Keratinocyte (primary cell): Measurements from ENCODE around the gene TMEM185B. TPM values are rescaled to one million over a fixed set of nuclear protein-coding genes. Genes with fewer than 3 reads are reported as not detected.

Experiments
- DNase-seq: peaks from one replicate; pipeline ENCODE4 v3.0.0-alpha.2; 2011; ENCODE audit warnings: low read depth, missing footprints, low spot score
- FAIRE-seq: peaks from 2 replicates; lab custom pipeline; 2011; peaks lifted over from hg19 to GRCh38; lab: Jason Lieb, UNC
- H2AFZ ChIP-seq: 2 replicates; pipeline ENCODE4 v1.6.0; 2012; ENCODE audit warnings: low read length, control low read depth, inconsistent platforms; ENCODE audit not compliant: control insufficient read depth
- H3K27ac ChIP-seq: 2 replicates; pipeline ENCODE4 v1.5.1; 2011; ENCODE audit warnings: low read length; ENCODE audit not compliant: control insufficient read depth, insufficient read depth
- H3K27me3 ChIP-seq: 3 replicates; pipeline ENCODE4 v1.6.0; 2011; ENCODE audit warnings: low read length; ENCODE audit not compliant: control insufficient read depth, insufficient read depth; ENCODE audit errors: extremely low read depth
- H3K36me3 ChIP-seq, 2 experiments: 2 replicates in 1 of 2; 3 replicates in 1 of 2; pipeline ENCODE4 v1.5.1; 2011; ENCODE audit warnings: low read length in 2 of 2, mild to moderate bottlenecking in 1 of 2; ENCODE audit not compliant: control insufficient read depth in 2 of 2, insufficient read depth in 2 of 2; ENCODE audit errors: extremely low read depth in 1 of 2
- H3K4me1 ChIP-seq: 3 replicates; pipeline ENCODE4 v1.5.1; 2011; ENCODE audit warnings: low read length; ENCODE audit not compliant: control insufficient read depth, insufficient read depth; ENCODE audit errors: extremely low read depth
- H3K4me2 ChIP-seq: 3 replicates; pipeline ENCODE4 v1.6.0; 2011; ENCODE audit warnings: low read depth, low read length; ENCODE audit not compliant: control insufficient read depth, insufficient read depth; ENCODE audit errors: extremely low read depth
- H3K4me3 ChIP-seq, 3 experiments: fragments of 200-600 bp in 1 of 3; sonication (generic) in 1 of 3; 2 replicates in 2 of 3; 3 replicates in 1 of 3; pipeline ENCODE4 v1.5.1; 2011 to 2016; ENCODE audit warnings: low read length in 3 of 3, mild to moderate bottlenecking in 3 of 3, control low read depth in 2 of 3, inconsistent platforms in 1 of 3, low read depth in 1 of 3, mixed read lengths in 1 of 3, mixed run types in 1 of 3, moderate library complexity in 1 of 3; ENCODE audit not compliant: control insufficient read depth in 2 of 3, insufficient read depth in 2 of 3; ENCODE audit errors: extremely low read depth in 1 of 3
- H3K79me2 ChIP-seq: 2 replicates; pipeline ENCODE4 v1.6.0; 2012; ENCODE audit warnings: low read length; ENCODE audit not compliant: control insufficient read depth, insufficient read depth
- H3K9ac ChIP-seq: 3 replicates; pipeline ENCODE4 v1.6.0; 2011; ENCODE audit warnings: low read length; ENCODE audit not compliant: control insufficient read depth, insufficient read depth; ENCODE audit errors: extremely low read depth
- H3K9me1 ChIP-seq: 3 replicates; pipeline ENCODE4 v1.6.0; 2011; ENCODE audit warnings: low read length; ENCODE audit not compliant: control insufficient read depth, insufficient read depth; ENCODE audit errors: extremely low read depth
- H3K9me3 ChIP-seq: 2 replicates; pipeline ENCODE4 v1.5.1; 2012; ENCODE audit warnings: low read depth, low read length; ENCODE audit not compliant: control insufficient read depth
- H4K20me1 ChIP-seq: 3 replicates; pipeline ENCODE4 v1.6.0; 2011; ENCODE audit warnings: low read length; ENCODE audit not compliant: control insufficient read depth, insufficient read depth; ENCODE audit errors: extremely low read depth
- EZH2 ChIP-seq: IDR thresholded peaks from one replicate; pipeline ENCODE4 v1.6.1; 2012; ENCODE audit warnings: inconsistent platforms, mild to moderate bottlenecking, low read length, moderate library complexity
- dilution Hi-C: fragments of 300-500 bp; cut with MboI; formaldehyde crosslinking; loops from one replicate; pipeline ENCODE4 v1.7.0; 2020; ENCODE audit warnings: low sequenced_read_pairs; ENCODE audit not compliant: extremely low pct_ligation_motif_present
- polyA plus RNA-seq, 5 experiments: library from polyadenylated mRNA; depleted of rRNA in 3 of 5; stranded (reverse) in 3 of 5; stranded (forward) in 1 of 5; unstranded in 1 of 5; fragments of >200 nt; gene quantifications; 1 replicate in 1 of 5; 2 replicates in 3 of 5; 3 replicates in 1 of 5; pipeline versions ENCODE4 v1.2.1 to v1.2.3, GENCODE V29; 2011 to 2012; ENCODE audit warnings: missing spikeins in 2 of 5, low read depth in 1 of 5, low replicate concordance in 1 of 5
- TF ChIP-seq, protein P1 (sequence below), 3 experiments: IDR thresholded peaks in 1 of 3; conservative IDR thresholded peaks in 1 of 3; optimal IDR thresholded peaks in 1 of 3; 2 replicates in 2 of 3; 3 replicates in 1 of 3; pipeline versions ENCODE3 to v1.5.1; 2011; ENCODE audit warnings: low read length in 3 of 3, mild to moderate bottlenecking in 3 of 3, moderate library complexity in 2 of 3, control low read depth in 1 of 3, inconsistent platforms in 1 of 3; ENCODE audit not compliant: insufficient read depth in 2 of 3; ENCODE audit errors: extremely low read depth in 1 of 3

Gene TMEM185B
- polyA plus RNA-seq, 1 donor (not counting 4 experiments of a cell fraction or from before 2014, with no cell fraction given) = 13.4 TPM

DNA sequence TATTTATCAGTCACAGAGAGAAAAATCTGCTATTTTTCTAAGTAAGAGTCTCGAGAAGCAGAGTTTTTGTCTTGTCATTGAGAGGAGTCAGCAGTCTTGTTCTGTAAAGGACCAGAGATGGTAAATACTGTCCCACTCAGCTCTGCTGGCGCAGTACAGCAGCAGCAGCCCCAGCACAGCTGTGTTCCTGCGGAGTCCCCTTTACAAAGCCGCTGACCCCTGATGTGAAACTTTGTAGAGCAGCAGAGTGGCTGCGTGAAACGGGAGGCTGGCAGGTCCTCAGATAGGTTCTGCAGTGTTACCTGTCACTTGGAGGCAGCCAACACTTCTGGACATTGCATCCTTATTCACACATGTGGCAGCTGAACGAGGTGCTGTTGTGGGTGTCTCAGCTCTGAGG lies 45.2 kb downstream of the TMEM185B start:
- Histone ChIP-seq H3K9ac (peak overlapping the region; percentile 72), H2AFZ (no peak overlapping the region), H3K79me2 (peaks cover 13% of the 10 kb centered on the region), H3K27ac (no peak overlapping the region), H3K4me2 (peak overlapping the region; percentile 70), H3K4me3 (peak overlapping the region; percentile 54 to 69 (median 60)), H3K9me1 (no peaks in the 10 kb centered on the region), H4K20me1 (no peaks in the 10 kb centered on the region), H3K27me3 (no peaks in the 10 kb centered on the region), H3K4me1 (peaks cover 22% of the 10 kb centered on the region), H3K9me3 (no peaks in the 10 kb centered on the region), H3K36me3 (peaks cover 1 to 4% of the 10 kb centered on the region in 2 experiments)
- DNase-seq (no peak), FAIRE-seq (no peak)
- dilution Hi-C loops = no loop called here
- TF ChIP-seq EZH2 = no peak
- TF ChIP-seq, protein P1, sequence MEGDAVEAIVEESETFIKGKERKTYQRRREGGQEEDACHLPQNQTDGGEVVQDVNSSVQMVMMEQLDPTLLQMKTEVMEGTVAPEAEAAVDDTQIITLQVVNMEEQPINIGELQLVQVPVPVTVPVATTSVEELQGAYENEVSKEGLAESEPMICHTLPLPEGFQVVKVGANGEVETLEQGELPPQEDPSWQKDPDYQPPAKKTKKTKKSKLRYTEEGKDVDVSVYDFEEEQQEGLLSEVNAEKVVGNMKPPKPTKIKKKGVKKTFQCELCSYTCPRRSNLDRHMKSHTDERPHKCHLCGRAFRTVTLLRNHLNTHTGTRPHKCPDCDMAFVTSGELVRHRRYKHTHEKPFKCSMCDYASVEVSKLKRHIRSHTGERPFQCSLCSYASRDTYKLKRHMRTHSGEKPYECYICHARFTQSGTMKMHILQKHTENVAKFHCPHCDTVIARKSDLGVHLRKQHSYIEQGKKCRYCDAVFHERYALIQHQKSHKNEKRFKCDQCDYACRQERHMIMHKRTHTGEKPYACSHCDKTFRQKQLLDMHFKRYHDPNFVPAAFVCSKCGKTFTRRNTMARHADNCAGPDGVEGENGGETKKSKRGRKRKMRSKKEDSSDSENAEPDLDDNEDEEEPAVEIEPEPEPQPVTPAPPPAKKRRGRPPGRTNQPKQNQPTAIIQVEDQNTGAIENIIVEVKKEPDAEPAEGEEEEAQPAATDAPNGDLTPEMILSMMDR (optimal IDR thresholded peaks at IDR 0.05 in 1 of 3, IDR thresholded peaks at IDR 0.05 in 1 of 3, conservative IDR thresholded peaks at IDR 0.05 in 1 of 3; ENCODE audit: extremely low read depth in 1 of 3, insufficient read depth in 2 of 3, low read length in 3 of 3) = no peak

DNA sequence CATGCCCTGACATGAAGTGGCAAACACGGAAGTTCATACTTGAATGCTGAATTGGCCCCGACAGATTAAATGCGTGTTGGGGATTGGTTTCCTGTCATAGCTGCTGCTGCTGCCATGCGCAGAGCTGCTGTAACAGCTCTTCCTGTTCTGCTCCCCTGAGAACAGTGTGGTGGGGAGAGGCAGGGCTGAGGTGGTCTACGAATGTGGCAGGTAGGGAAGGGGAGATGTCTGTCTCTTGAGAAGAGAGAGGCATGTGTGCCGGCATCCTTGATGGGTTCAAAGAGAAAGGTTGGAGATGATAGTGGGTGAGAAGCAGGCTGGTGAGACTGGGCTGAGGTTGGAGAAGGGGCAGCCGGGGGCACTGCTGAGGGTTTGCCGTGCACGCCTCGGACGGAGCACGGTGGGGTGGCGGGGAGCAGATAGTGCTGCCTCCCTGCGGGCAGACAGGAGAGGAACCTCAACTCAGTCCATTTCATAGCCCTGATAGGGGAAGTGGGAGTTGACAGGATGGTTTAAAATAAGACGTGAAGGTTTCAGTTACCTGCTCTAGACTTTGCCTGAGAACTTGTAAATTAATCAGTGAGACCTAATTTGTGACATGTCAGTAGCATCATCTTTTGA lies 46.1 kb downstream of the TMEM185B start:
- peak overlapping the region; percentile 70 for H3K4me2 ChIP-seq
- H4K20me1 ChIP-seq = no peaks in the 10 kb centered on the region
- peaks cover 22% of the 10 kb centered on the region for H3K4me1 ChIP-seq
- H3K27ac ChIP-seq = peak overlapping the region; percentile 62
- DNase-seq (peak; percentile 50), FAIRE-seq (peak; percentile 79)
- peak overlapping the region; percentile 54 to 69 (median 60) for H3K4me3 ChIP-seq
- H3K79me2 ChIP-seq = peaks cover 13% of the 10 kb centered on the region
- dilution Hi-C loops = no loop called here
- H3K9me1 ChIP-seq = no peaks in the 10 kb centered on the region
- peaks cover 1 to 4% of the 10 kb centered on the region in 2 experiments for H3K36me3 ChIP-seq
- peak overlapping the region; percentile 72 for H3K9ac ChIP-seq
- no peak for TF ChIP-seq EZH2
- TF ChIP-seq, protein P1 (optimal IDR thresholded peaks at IDR 0.05 in 1 of 3, IDR thresholded peaks at IDR 0.05 in 1 of 3, conservative IDR thresholded peaks at IDR 0.05 in 1 of 3; ENCODE audit: extremely low read depth in 1 of 3, insufficient read depth in 2 of 3, low read length in 3 of 3) = peak; percentile 65 to 91 (median 69)
- no peaks in the 10 kb centered on the region for H3K27me3 ChIP-seq
- no peaks in the 10 kb centered on the region for H3K9me3 ChIP-seq
- peak overlapping the region; percentile 93 for H2AFZ ChIP-seq
